Stomach (tissue), 4 donors: ENCODE data around the gene GTPBP4.
A peak's percentile ranks its signal among the peaks of the same experiment; 100 is the strongest.

Source experiments
- CTCF ChIP-seq, 7 experiments: fragments of 450-650 bp in 4 of 7; fragments of 200-600 bp in 3 of 7; sonication (generic) in 3 of 7; IDR thresholded peaks; one replicate each; pipeline ENCODE4 v1.5.1; 2016 to 2019; ENCODE audit warnings: antibody characterized with exemption in 7 of 7, control low read depth in 2 of 7, mild to moderate bottlenecking in 1 of 7
- POLR2A ChIP-seq, 4 donors: fragments of 450-650 bp; IDR thresholded peaks; one replicate each; pipeline ENCODE4 v1.6.1; 2016; ENCODE audit warnings: antibody characterized with exemption in 4 of 4, control low read depth in 2 of 4, mild to moderate bottlenecking in 1 of 4, moderate library complexity in 1 of 4
- POLR2AphosphoS5 ChIP-seq, 3 donors: sonication (generic); formaldehyde crosslinking; IDR thresholded peaks; one replicate each; pipeline ENCODE4 v1.6.1; 2016; ENCODE audit warnings: antibody characterized with exemption in 3 of 3

- no peak for TF ChIP-seq CTCF (IDR thresholded peaks at IDR 0.05)
- TF ChIP-seq POLR2A (IDR thresholded peaks at IDR 0.05), result no peak
- peak in 2 of 3 donors; percentile 62 to 73 for TF ChIP-seq POLR2AphosphoS5 (IDR thresholded peaks at IDR 0.05)
Measured at GRCh38 chr10:971613-972012, 16.6 kb upstream of the GTPBP4 start.
